HepG2 (cell line): ENCODE data around the gene ERMARD. TPM values are rescaled to one million over a fixed set of nuclear protein-coding genes. Genes with fewer than 3 reads are reported as not detected.
A peak's percentile ranks its signal among the peaks of the same experiment; 100 is the strongest.

Experiments
- FOXA1 ChIP-seq, 2 experiments: fragments of 450-650 bp in 1 of 2; sonication (generic) in 1 of 2; formaldehyde crosslinking in 1 of 2; IDR thresholded peaks; 2 replicates each; pipeline versions ENCODE4 v1.4.0 to v1.6.1; 2016 to 2020; ENCODE audit warnings: missing genetic modification reagents in 1 of 2
- GTF3A ChIP-seq: sonication (generic); formaldehyde crosslinking; conservative IDR thresholded peaks from 2 replicates; pipeline ENCODE4 v1.4.0; 2020; ENCODE audit warnings: mild to moderate bottlenecking, missing genetic modification reagents
- KLF12 ChIP-seq: sonication (generic); formaldehyde crosslinking; IDR thresholded peaks from 2 replicates; pipeline ENCODE4 v1.4.0; 2020; ENCODE audit warnings: missing genetic modification reagents, borderline replicate concordance
- MTF1 ChIP-seq: sonication (generic); formaldehyde crosslinking; IDR thresholded peaks from 2 replicates; pipeline ENCODE4 v1.5.0; 2020; ENCODE audit warnings: missing genetic modification reagents
- NPAS2 ChIP-seq: sonication (generic); formaldehyde crosslinking; IDR thresholded peaks from 2 replicates; pipeline ENCODE4 v1.8.0; 2022; ENCODE audit warnings: mild to moderate bottlenecking, missing genetic modification reagents, borderline replicate concordance
- SATB2 ChIP-seq: sonication (generic); formaldehyde crosslinking; IDR thresholded peaks from 2 replicates; pipeline ENCODE4 v1.5.0; 2020; ENCODE audit warnings: missing genetic modification reagents
- SMAD1 ChIP-seq: sonication (generic); formaldehyde crosslinking; IDR thresholded peaks from 2 replicates; pipeline ENCODE4 v1.4.0; 2020; ENCODE audit warnings: missing genetic modification reagents, low read depth, mild to moderate bottlenecking, borderline replicate concordance
- TBP ChIP-seq: sonication (generic); formaldehyde crosslinking; IDR thresholded peaks from 2 replicates; pipeline ENCODE4 v1.5.0; 2020; ENCODE audit warnings: missing genetic modification reagents
- TFAP4 ChIP-seq: sonication (generic); IDR thresholded peaks from 2 replicates; pipeline ENCODE4 v1.6.1; 2016; ENCODE audit warnings: low read depth, borderline replicate concordance
- WIZ ChIP-seq: sonication (generic); formaldehyde crosslinking; IDR thresholded peaks from 2 replicates; pipeline ENCODE4 v1.5.1; 2020; ENCODE audit warnings: mild to moderate bottlenecking, missing genetic modification reagents
- ZC3H4 ChIP-seq: sonication (generic); formaldehyde crosslinking; IDR thresholded peaks from 2 replicates; pipeline ENCODE4 v1.4.0; 2020; ENCODE audit warnings: missing genetic modification reagents, borderline replicate concordance
- ZFP82 ChIP-seq: sonication (generic); formaldehyde crosslinking; IDR thresholded peaks from 2 replicates; pipeline ENCODE4 v1.5.1; 2020; ENCODE audit warnings: mild to moderate bottlenecking, missing genetic modification reagents, borderline replicate concordance
- ZHX1 ChIP-seq: sonication (generic); formaldehyde crosslinking; IDR thresholded peaks from 2 replicates; pipeline ENCODE4 v1.8.1; 2022; ENCODE audit warnings: low read depth, mild to moderate bottlenecking, missing genetic modification reagents
- ZNF263 ChIP-seq: sonication (generic); formaldehyde crosslinking; IDR thresholded peaks from 2 replicates; pipeline ENCODE4 v1.4.0; 2020; ENCODE audit warnings: missing genetic modification reagents
- ZNF281 ChIP-seq: sonication (generic); formaldehyde crosslinking; IDR thresholded peaks from 2 replicates; pipeline ENCODE4 v1.4.0; 2020; ENCODE audit warnings: missing genetic modification reagents, borderline replicate concordance
- ZNF337 ChIP-seq: sonication (generic); formaldehyde crosslinking; IDR thresholded peaks from 2 replicates; pipeline ENCODE4 v1.5.1; 2020; ENCODE audit warnings: missing genetic modification reagents, low read depth, mild to moderate bottlenecking, borderline replicate concordance
- ZNF766 ChIP-seq: sonication (generic); formaldehyde crosslinking; IDR thresholded peaks from 2 replicates; pipeline ENCODE4 v1.5.0; 2020; ENCODE audit warnings: missing genetic modification reagents, borderline replicate concordance
- ZSCAN20 ChIP-seq: sonication (generic); formaldehyde crosslinking; IDR thresholded peaks from 2 replicates; pipeline ENCODE4 v1.4.0; 2020; ENCODE audit warnings: missing genetic modification reagents, mild to moderate bottlenecking, borderline replicate concordance
- polyA plus RNA-seq, 8 experiments: library from polyadenylated mRNA; depleted of rRNA in 3 of 8; stranded (reverse) in 7 of 8; unstranded in 1 of 8; fragments of >200 nt; fragmentation: Illumina TruSeq in 4 of 8; extraction: Trizol in 4 of 8; gene quantifications; 2 replicates each; pipeline versions ENCODE4 v1.2.1 to v1.2.3, GENCODE V29; 2011 to 2016; ENCODE audit warnings: low read depth in 4 of 8, missing spikeins in 1 of 8, mixed read lengths in 1 of 8; ENCODE audit not compliant: insufficient read depth in 1 of 8
- total RNA-seq, 5 experiments: library from RNA; depleted of rRNA; stranded (reverse); fragments of >200 nt; fragmentation: Illumina TruSeq; extraction: Trizol; gene quantifications; 2 replicates each; pipeline ENCODE4 v1.2.3, GENCODE V29; 2016; ENCODE audit warnings: low read depth in 1 of 5
- TF ChIP-seq, protein P1 (sequence below): sonication (generic); formaldehyde crosslinking; IDR thresholded peaks from 2 replicates; pipeline ENCODE4 v1.5.0; 2020; ENCODE audit warnings: missing genetic modification reagents
- TF ChIP-seq, protein P2 (sequence below): sonication (generic); formaldehyde crosslinking; IDR thresholded peaks from 2 replicates; pipeline ENCODE4 v1.8.0; 2022; ENCODE audit warnings: missing genetic modification reagents, mild to moderate bottlenecking, inconsistent platforms, borderline replicate concordance

Gene ERMARD
- total and polyA plus RNA-seq, 2 of the 13 experiments (the other 11 are each of a cell fraction or from before 2014, with no cell fraction given): 8.8 to 10.7 TPM

GRCh38 chr6:169723200-169723909 is 28.1 kb upstream of the ERMARD start (continued):
- TF ChIP-seq ZHX1 (peak; percentile 54; the same call in 1 of the 2 replicates), TFAP4 (no peak), ZNF263 (CRISPR knock-in tag) (no peak), FOXA1 (IDR thresholded peaks at IDR 0.05) (no peak), FOXA1 (CRISPR knock-in tag; IDR thresholded peaks at IDR 0.05) (0 out of 2 replicates have a peak, but pooled peaks have one; percentile 9), GTF3A (no peak), SATB2 (CRISPR knock-in tag) (no peak), MTF1 (no peak), KLF12 (CRISPR knock-in tag) (peak; percentile 39; the same call in 1 of the 2 replicates), ZNF281 (CRISPR knock-in tag) (no peak), ZSCAN20 (CRISPR knock-in tag) (no peak), SMAD1 (CRISPR knock-in tag) (no peak), ZFP82 (CRISPR knock-in tag) (no peak; the same call in none of the 2 replicates), TBP (CRISPR knock-in tag) (no peak), ZNF337 (CRISPR knock-in tag) (no peak), WIZ (0 out of 2 replicates have a peak, but pooled peaks have one; percentile 40), ZC3H4 (CRISPR knock-in tag) (0 out of 2 replicates have a peak, but pooled peaks have one; percentile 19), NPAS2 (CRISPR knock-in tag) (no peak), ZNF766 (CRISPR knock-in tag) (0 out of 2 replicates have a peak, but pooled peaks have one; percentile 22)
- TF ChIP-seq, protein P1, sequence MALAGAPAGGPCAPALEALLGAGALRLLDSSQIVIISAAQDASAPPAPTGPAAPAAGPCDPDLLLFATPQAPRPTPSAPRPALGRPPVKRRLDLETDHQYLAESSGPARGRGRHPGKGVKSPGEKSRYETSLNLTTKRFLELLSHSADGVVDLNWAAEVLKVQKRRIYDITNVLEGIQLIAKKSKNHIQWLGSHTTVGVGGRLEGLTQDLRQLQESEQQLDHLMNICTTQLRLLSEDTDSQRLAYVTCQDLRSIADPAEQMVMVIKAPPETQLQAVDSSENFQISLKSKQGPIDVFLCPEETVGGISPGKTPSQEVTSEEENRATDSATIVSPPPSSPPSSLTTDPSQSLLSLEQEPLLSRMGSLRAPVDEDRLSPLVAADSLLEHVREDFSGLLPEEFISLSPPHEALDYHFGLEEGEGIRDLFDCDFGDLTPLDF (CRISPR knock-in tag): peak; percentile 58; the same call in 1 of the 2 replicates
- TF ChIP-seq, protein P2, sequence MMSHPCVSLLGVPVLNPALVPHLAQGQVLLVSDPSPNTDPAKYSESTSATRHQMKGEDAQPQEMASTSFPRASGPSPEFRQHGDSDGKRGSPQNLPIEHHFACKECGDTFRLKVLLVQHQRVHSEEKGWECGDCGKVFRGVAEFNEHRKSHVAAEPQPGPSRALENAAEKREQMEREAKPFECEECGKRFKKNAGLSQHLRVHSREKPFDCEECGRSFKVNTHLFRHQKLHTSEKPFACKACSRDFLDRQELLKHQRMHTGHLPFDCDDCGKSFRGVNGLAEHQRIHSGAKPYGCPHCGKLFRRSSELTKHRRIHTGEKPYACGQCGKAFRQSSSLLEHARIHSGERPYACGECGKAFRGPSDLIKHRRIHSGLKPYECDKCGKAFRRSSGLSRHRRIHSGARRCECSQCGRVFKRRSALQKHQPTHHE (CRISPR knock-in tag): no peak
